ENCODE data around the gene CHMP1B. TPM values are rescaled to one million over a fixed set of nuclear protein-coding genes. Genes with fewer than 3 reads are reported as not detected.
"Not testable (repeated sequence)": the region's sequence is repeated elsewhere in the genome, so short reads cannot be mapped to it uniquely, and the experiment has no call there.

Gene CHMP1B
- total and polyA plus RNA-seq, 4 experiments from 2014 or later = 44.1 to 65.6 (median 45.6) TPM

DNA sequence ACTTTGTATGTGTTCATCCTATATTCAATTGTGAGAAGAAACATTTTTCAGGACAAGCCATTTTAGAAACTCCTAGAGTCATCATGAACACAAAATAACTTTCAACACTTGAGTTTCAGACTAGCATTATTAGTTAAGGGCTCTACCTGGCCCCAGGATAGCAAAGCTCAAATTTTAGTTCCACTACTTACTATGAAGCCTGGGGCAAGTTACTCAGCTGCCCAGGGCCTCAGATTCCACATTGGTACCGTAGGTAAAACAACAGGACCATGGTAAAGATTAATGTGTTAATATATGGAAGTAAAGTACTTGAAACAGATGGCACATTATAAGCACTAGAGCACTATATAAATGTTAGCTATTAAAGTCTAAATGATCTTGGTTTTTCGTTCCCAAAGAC is 37.5 kb downstream of the CHMP1B start:
- H3K27ac ChIP-seq (ENCODE audit: low read depth, low read length) = no peak overlapping the region
- H3K4me3 ChIP-seq (ENCODE audit: low read length in 2 of 2) = no peak overlapping the region
- Mint-ChIP-seq H3K27me3 (no peaks in the 10 kb centered on the region), H3K4me1 (peaks cover 0 to 3% (median 0%) of the 10 kb centered on the region in 4 donors), H3K4me3 (no peak overlapping the region), H3K27ac (no peak overlapping the region), H3K9me3 (peaks cover 0 to 2% (median 0%) of the 10 kb centered on the region in 8 donors), H3K36me3 (peaks cover 49 to 73% of the 10 kb centered on the region in 2 donors)
- H3K9me3 ChIP-seq (ENCODE audit: control insufficient read depth in 1 of 2, low read length in 2 of 2) = no peaks in the 10 kb centered on the region
- H3K27me3 ChIP-seq (ENCODE audit: insufficient read depth, low read length) = no peaks in the 10 kb centered on the region
- ChIA-PET CTCF (ENCODE audit: partially characterized antibody) (interaction anchor here (1.1 kb wide), 1 partner anchor 150 kb away, joined by 3 read pairs; no protein-coding TSS in a partner anchor), POLR2A (ENCODE audit: partially characterized antibody) (no interaction called here)
- H3K4me1 ChIP-seq (ENCODE audit: insufficient read depth, low read length) = no peaks in the 10 kb centered on the region
- intact Hi-C loops (cut with micrococcal nuclease) = no loop called here
- peaks cover 68% of the 10 kb centered on the region for H3K36me3 ChIP-seq (ENCODE audit: insufficient read depth, low read length)
- no peak for DNase-seq

DNA sequence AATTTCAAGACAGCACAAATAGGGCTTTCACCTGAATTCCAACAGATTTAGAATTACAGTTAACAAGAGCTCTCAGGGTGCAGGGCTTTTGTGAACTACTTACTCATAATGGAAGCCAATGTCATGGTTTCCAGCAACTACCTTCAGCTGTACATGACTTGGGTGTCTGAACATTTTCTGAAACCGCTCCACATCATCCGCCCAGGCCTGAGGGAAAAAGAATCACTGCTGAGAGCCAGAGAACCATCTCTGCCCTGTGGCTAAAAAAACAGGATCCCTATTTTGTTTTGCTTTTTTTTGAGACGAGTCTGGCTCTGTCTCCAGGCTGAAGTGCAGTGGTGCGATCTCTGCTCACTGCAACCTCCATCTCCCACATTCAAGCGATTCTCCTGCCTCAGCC is 38.1 kb downstream of the CHMP1B start:
- CTCF ChIA-PET (ENCODE audit: partially characterized antibody) = interaction anchor here (1.1 kb wide), 1 partner anchor 150 kb away, joined by 3 read pairs; no protein-coding TSS in a partner anchor
- H3K27me3 Mint-ChIP-seq = no peaks in the 10 kb centered on the region
- H3K4me1 Mint-ChIP-seq = peaks cover 0 to 3% (median under 1%) of the 10 kb centered on the region in 4 donors

DNA sequence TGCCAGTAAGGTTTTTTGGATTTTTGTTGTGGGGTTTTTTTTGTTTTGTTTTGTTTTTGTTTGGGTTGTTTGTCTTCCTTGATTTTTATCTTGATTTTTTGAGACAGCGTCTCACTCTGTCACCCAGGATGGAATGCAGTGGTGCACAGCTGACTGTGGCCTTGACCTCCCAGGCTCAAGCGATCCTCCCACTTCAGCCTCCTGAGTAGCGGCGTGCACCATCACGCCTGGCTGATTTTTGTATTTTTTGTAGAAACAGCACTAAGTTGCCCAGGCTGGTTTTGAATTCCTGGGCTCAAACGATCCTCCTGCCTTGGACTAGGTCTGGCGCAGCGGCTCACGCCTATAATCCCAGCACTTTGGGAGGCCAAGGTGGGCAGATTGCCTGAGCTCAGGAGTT is 40.5 kb downstream of the CHMP1B start:
- ChIA-PET POLR2A (ENCODE audit: partially characterized antibody) (no interaction called here), CTCF (ENCODE audit: partially characterized antibody) (no interaction called here)
- H3K27me3 ChIP-seq (ENCODE audit: insufficient read depth, low read length) = no peaks in the 10 kb centered on the region
- H3K4me3 ChIP-seq (ENCODE audit: low read length in 2 of 2) = no peak overlapping the region
- Mint-ChIP-seq H3K27ac (peak overlapping the region in 1 of 7 donors; percentile 3), H3K27me3 (no peaks in the 10 kb centered on the region), H3K36me3 (peaks cover 40 to 63% of the 10 kb centered on the region in 2 donors), H3K4me1 (peaks cover 0 to 3% (median under 1%) of the 10 kb centered on the region in 4 donors), H3K4me3 (no peak overlapping the region), H3K9me3 (peaks cover 0 to 2% (median 0%) of the 10 kb centered on the region in 8 donors)
- intact Hi-C loops (cut with micrococcal nuclease) = no loop called here
- H3K27ac ChIP-seq (ENCODE audit: low read depth, low read length) = no peak overlapping the region
- H3K9me3 ChIP-seq (ENCODE audit: control insufficient read depth in 1 of 2, low read length in 2 of 2) = no peaks in the 10 kb centered on the region
- peaks cover 43% of the 10 kb centered on the region for H3K36me3 ChIP-seq (ENCODE audit: insufficient read depth, low read length)
- no peaks in the 10 kb centered on the region for H3K4me1 ChIP-seq (ENCODE audit: insufficient read depth, low read length)
- no peak for DNase-seq

More for the DNA sequence above, 38.1 kb downstream of the CHMP1B start:
- POLR2A ChIA-PET (ENCODE audit: partially characterized antibody) = no interaction called here
- H3K4me1 ChIP-seq (ENCODE audit: insufficient read depth, low read length) = no peaks in the 10 kb centered on the region
- no peak overlapping the region for H3K27ac Mint-ChIP-seq
- no peak overlapping the region for H3K27ac ChIP-seq (ENCODE audit: low read depth, low read length)
- no peak overlapping the region for H3K4me3 Mint-ChIP-seq
- H3K27me3 ChIP-seq (ENCODE audit: insufficient read depth, low read length) = no peaks in the 10 kb centered on the region
- DNase-seq = no peak
- no peaks in the 10 kb centered on the region for H3K9me3 ChIP-seq (ENCODE audit: control insufficient read depth in 1 of 2, low read length in 2 of 2)
- peaks cover 63% of the 10 kb centered on the region for H3K36me3 ChIP-seq (ENCODE audit: insufficient read depth, low read length)
- intact Hi-C loops (cut with micrococcal nuclease) = no loop called here
- H3K9me3 Mint-ChIP-seq = peaks cover 0 to 2% (median 0%) of the 10 kb centered on the region in 8 donors
- no peak overlapping the region for H3K4me3 ChIP-seq (ENCODE audit: low read length in 2 of 2)
- H3K36me3 Mint-ChIP-seq = peaks cover 47 to 70% of the 10 kb centered on the region in 2 donors

DNA sequence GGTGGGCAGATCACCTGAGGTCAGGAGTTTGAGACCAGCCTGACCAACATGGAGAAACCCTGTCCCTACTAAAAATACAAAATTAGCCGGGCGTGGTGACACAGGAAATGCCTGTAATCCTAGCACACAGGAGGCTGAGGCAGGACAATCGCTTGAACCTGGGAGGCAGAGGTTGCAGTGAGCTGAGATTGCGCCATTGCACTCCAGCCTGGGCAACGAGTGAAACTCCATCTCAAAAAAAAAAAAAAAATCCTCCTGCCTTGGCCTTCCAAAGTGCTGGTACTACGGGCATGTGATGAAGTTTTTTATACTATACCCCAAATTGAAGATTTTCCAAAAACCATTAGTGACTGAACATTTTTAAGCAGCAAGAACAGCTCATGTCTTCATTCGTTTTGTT is 41.2 kb downstream of the CHMP1B start:
- H3K4me1 ChIP-seq (ENCODE audit: insufficient read depth, low read length); CTCF ChIA-PET (ENCODE audit: partially characterized antibody); H3K27ac Mint-ChIP-seq; H3K27me3 Mint-ChIP-seq; POLR2A ChIA-PET (ENCODE audit: partially characterized antibody); H3K4me3 ChIP-seq (ENCODE audit: low read length in 2 of 2); DNase-seq; H3K27ac ChIP-seq (ENCODE audit: low read depth, low read length); H3K4me1 Mint-ChIP-seq; H3K27me3 ChIP-seq (ENCODE audit: insufficient read depth, low read length); H3K9me3 Mint-ChIP-seq; intact Hi-C loops (cut with micrococcal nuclease); H3K9me3 ChIP-seq (ENCODE audit: control insufficient read depth in 1 of 2, low read length in 2 of 2); H3K4me3 Mint-ChIP-seq: not testable (repeated sequence)
- H3K36me3 ChIP-seq (ENCODE audit: insufficient read depth, low read length) = peaks cover 41% of the 10 kb centered on the region
- peaks cover 37 to 63% of the 10 kb centered on the region in 2 donors for H3K36me3 Mint-ChIP-seq

DNA sequence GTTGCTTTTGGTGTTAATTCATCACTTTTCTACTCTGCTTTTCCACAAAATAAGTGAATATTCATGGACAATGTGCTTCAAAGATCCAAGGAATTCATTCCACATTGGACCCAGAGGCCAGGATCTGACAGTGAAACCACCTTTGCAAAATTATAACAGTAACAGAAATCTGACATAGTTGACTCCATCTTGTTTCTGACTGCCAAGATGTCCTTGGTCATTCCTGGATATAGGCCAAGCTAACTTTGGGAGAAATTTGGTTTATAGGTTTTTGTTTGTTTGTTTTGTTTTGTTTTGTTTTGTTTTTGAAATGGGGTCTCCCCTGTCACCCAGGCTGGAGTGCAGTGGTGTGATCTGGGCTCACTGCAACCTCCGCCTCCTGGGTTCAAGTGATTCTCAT is 46.6 kb downstream of the CHMP1B start:
- ChIA-PET CTCF (ENCODE audit: partially characterized antibody) (no interaction called here), POLR2A (ENCODE audit: partially characterized antibody) (no interaction called here)
- Mint-ChIP-seq H3K27ac (peak overlapping the region in 1 of 7 donors; percentile 55), H3K4me3 (no peak overlapping the region), H3K36me3 (peaks cover 35 to 53% of the 10 kb centered on the region in 2 donors), H3K27me3 (no peaks in the 10 kb centered on the region), H3K9me3 (no peaks in the 10 kb centered on the region), H3K4me1 (peaks cover 1 to 9% (median 8%) of the 10 kb centered on the region in 4 donors)
- DNase-seq = no peak
- intact Hi-C loops (cut with micrococcal nuclease) = no loop called here
- no peaks in the 10 kb centered on the region for H3K9me3 ChIP-seq (ENCODE audit: control insufficient read depth in 1 of 2, low read length in 2 of 2)
- peaks cover 27% of the 10 kb centered on the region for H3K36me3 ChIP-seq (ENCODE audit: insufficient read depth, low read length)
- H3K27me3 ChIP-seq (ENCODE audit: insufficient read depth, low read length) = no peaks in the 10 kb centered on the region
- no peak overlapping the region for H3K4me3 ChIP-seq (ENCODE audit: low read length in 2 of 2)
- no peaks in the 10 kb centered on the region for H3K4me1 ChIP-seq (ENCODE audit: insufficient read depth, low read length)
- no peak overlapping the region for H3K27ac ChIP-seq (ENCODE audit: low read depth, low read length)

DNA sequence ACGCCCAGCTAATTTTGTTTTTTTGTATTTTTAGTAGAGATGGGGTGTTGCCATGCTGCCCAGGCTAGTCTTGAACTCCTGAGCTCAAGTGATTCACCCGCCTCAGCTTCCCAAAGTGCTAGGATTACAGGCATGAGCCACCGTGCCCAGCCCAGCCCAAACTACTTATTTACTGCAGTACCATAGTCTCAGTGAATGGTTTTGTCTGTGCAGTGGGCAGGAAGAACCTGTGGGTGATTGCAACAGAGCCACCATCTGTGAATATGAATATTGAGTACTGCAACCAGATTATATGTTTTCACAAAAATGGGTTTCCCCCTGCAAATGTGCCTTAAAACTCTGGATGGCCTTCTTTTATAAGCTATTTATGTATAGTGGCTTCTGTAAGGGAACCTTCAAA is 47.9 kb downstream of the CHMP1B start:
- Histone ChIP-seq H3K27ac (ENCODE audit: low read depth, low read length) (no peak overlapping the region), H3K36me3 (ENCODE audit: insufficient read depth, low read length) (peaks cover 19% of the 10 kb centered on the region), H3K4me3 (ENCODE audit: low read length in 2 of 2) (no peak overlapping the region), H3K27me3 (ENCODE audit: insufficient read depth, low read length) (no peaks in the 10 kb centered on the region), H3K9me3 (ENCODE audit: control insufficient read depth in 1 of 2, low read length in 2 of 2) (no peaks in the 10 kb centered on the region), H3K4me1 (ENCODE audit: insufficient read depth, low read length) (no peaks in the 10 kb centered on the region)
- H3K27me3 Mint-ChIP-seq = no peaks in the 10 kb centered on the region
- H3K36me3 Mint-ChIP-seq = peaks cover 30 to 50% of the 10 kb centered on the region in 2 donors
- H3K9me3 Mint-ChIP-seq = no peaks in the 10 kb centered on the region
- no peak for DNase-seq
- ChIA-PET POLR2A (ENCODE audit: partially characterized antibody) (no interaction called here), CTCF (ENCODE audit: partially characterized antibody) (no interaction called here)
- peaks cover 4 to 13% (median 8%) of the 10 kb centered on the region in 4 donors for H3K4me1 Mint-ChIP-seq
- no peak overlapping the region for H3K27ac Mint-ChIP-seq
- H3K4me3 Mint-ChIP-seq = no peak overlapping the region
- intact Hi-C loops (cut with micrococcal nuclease) = no loop called here

DNA sequence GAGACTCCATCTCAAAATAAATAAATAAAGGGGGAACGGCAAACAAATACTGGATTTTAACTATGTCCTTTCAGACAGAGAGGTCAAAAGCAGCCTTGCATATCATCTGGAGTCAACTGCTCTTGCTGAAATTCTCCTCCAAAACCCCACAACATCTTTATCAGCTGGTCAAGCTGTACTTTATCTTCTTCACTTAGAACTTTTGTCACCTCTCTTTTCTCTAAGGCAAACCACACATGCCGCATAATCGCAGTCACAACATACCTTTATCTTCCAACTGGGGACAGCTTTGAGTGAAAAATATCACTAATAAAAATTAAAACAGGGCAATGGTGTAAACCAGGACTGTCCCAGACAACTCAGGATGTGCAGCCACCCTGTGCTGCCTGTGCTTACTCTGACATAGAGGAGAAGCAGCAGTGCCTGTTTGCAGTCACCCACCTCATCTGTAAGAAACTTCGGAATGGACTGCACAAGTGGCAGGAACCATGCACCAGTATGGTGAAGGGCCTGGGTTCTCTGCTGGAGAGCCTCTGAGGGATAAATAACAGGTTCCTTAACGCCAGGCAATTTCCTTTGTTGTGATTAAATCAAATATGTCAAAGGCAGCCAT is 50.7 kb downstream of the CHMP1B start:
- H3K4me1 Mint-ChIP-seq = peaks cover 8 to 27% (median 12%) of the 10 kb centered on the region in 4 donors
- ChIA-PET POLR2A (ENCODE audit: partially characterized antibody) (no interaction called here), CTCF (ENCODE audit: partially characterized antibody) (no interaction called here)
- Histone ChIP-seq H3K27me3 (ENCODE audit: insufficient read depth, low read length) (no peaks in the 10 kb centered on the region), H3K9me3 (ENCODE audit: control insufficient read depth in 1 of 2, low read length in 2 of 2) (no peaks in the 10 kb centered on the region), H3K4me1 (ENCODE audit: insufficient read depth, low read length) (peaks cover 2% of the 10 kb centered on the region), H3K36me3 (ENCODE audit: insufficient read depth, low read length) (peaks cover 23% of the 10 kb centered on the region), H3K4me3 (ENCODE audit: low read length in 2 of 2) (no peak overlapping the region), H3K27ac (ENCODE audit: low read depth, low read length) (no peak overlapping the region)
- no peaks in the 10 kb centered on the region for H3K27me3 Mint-ChIP-seq
- H3K4me3 Mint-ChIP-seq = no peak overlapping the region
- peak overlapping the region in 2 of 7 donors; percentile 23 to 30 for H3K27ac Mint-ChIP-seq
- intact Hi-C loops (cut with micrococcal nuclease) = loop anchor here (10.0 kb wide), 1 partner anchor 1043 kb away; the partner anchor contains the start of gene SEH1L
- peaks cover 24 to 43% of the 10 kb centered on the region in 2 donors for H3K36me3 Mint-ChIP-seq
- DNase-seq = no peak
- no peaks in the 10 kb centered on the region for H3K9me3 Mint-ChIP-seq
